Transverse colon (tissue), 4 donors: ENCODE measurements around the gene RBBP8. TPM values are rescaled to one million over a fixed set of nuclear protein-coding genes. Genes with fewer than 3 reads are reported as not detected.

Source experiments
- DNase-seq: peaks from one replicate; pipeline ENCODE4 v3.0.0-alpha.2; 2019
- H3K27ac ChIP-seq, 4 donors: fragments of 200-600 bp; sonication (generic); 2 replicates each; pipeline ENCODE4 v1.5.1; 2016 to 2018; ENCODE audit warnings: inconsistent platforms in 4 of 4
- H3K27me3 ChIP-seq: fragments of 200-600 bp; sonication (generic); 2 replicates; pipeline ENCODE4 v1.5.1; 2017; ENCODE audit warnings: inconsistent platforms
- H3K36me3 ChIP-seq, 4 donors: fragments of 200-600 bp; sonication (generic); 2 replicates each; pipeline ENCODE4 v1.5.1; 2017 to 2019; ENCODE audit warnings: inconsistent platforms in 4 of 4
- H3K4me1 ChIP-seq, 4 donors: fragments of 200-600 bp; sonication (generic); 2 replicates each; pipeline ENCODE4 v1.5.1; 2017 to 2020; ENCODE audit warnings: inconsistent platforms in 4 of 4
- H3K4me3 ChIP-seq, 4 donors: fragments of 200-600 bp; sonication (generic); 1 replicate in 1 of 4; 2 replicates in 3 of 4; pipeline versions ENCODE4 v1.5.1 to v1.6.1; 2017 to 2019; ENCODE audit warnings: inconsistent platforms in 4 of 4
- H3K9me3 ChIP-seq, 2 donors: fragments of 200-600 bp; sonication (generic); 2 replicates each; pipeline ENCODE4 v1.5.1; 2017 to 2019; ENCODE audit warnings: inconsistent platforms in 2 of 2
- CTCF ChIP-seq, 5 experiments: fragments of 200-600 bp in 3 of 5; fragments of 450-650 bp in 2 of 5; sonication (generic) in 3 of 5; IDR thresholded peaks; 1 replicate in 2 of 5; 2 replicates in 3 of 5; pipeline ENCODE4 v1.5.1; 2016 to 2017; ENCODE audit warnings: antibody characterized with exemption in 5 of 5, inconsistent platforms in 3 of 5, mild to moderate bottlenecking in 2 of 5, moderate library complexity in 1 of 5
- EP300 ChIP-seq: sonication (generic); formaldehyde crosslinking; IDR thresholded peaks from one replicate; pipeline ENCODE4 v1.6.1; 2017; ENCODE audit warnings: antibody characterized with exemption, low read depth
- POLR2A ChIP-seq: fragments of 450-650 bp; IDR thresholded peaks from one replicate; pipeline ENCODE4 v1.6.1; 2016; ENCODE audit warnings: antibody characterized with exemption, mild to moderate bottlenecking, moderate library complexity
- POLR2AphosphoS5 ChIP-seq, 3 donors: sonication (generic); formaldehyde crosslinking; IDR thresholded peaks; one replicate each; pipeline ENCODE4 v1.6.1; 2016; ENCODE audit warnings: antibody characterized with exemption in 3 of 3
- WGBS, 2 donors: methylation state at CpG; one replicate each; pipeline ENCODE4 v1.1.5; 2018; ENCODE audit warnings: low coverage in 1 of 2; 5-methylcytosine and 5-hydroxymethylcytosine counted together
- in situ Hi-C, 4 donors: fragments of 200-750 bp; cut with MboI; loops; one replicate each; pipeline versions ENCODE4 v1.15.0 to v1.15.1; 2017; ENCODE audit warnings: low sequenced_read_pairs in 3 of 4, low pct_ligation_motif_present in 1 of 4, low pct_unique_long_range_greater_than_20kb in 1 of 4
- intact Hi-C: fragments of 100-400 bp; cut with DNase I; formaldehyde crosslinking; loops from one replicate; pipeline ENCODE4 v1.15.1; 2023; ENCODE audit warnings: low total_unique reads
- total RNA-seq, 4 donors: library from RNA; depleted of rRNA; stranded (reverse); fragments of >200 nt; gene quantifications; one replicate each; pipeline ENCODE4 v1.1.0, GENCODE V29; 2016

The RBBP8 gene
- total RNA-seq, 4 donors from 2014 or later = 20.7 to 44.1 (median 38.6) TPM

- intact Hi-C loops (no loop called here), in situ Hi-C loops (no loop called here)
- no peak for DNase-seq
- Histone ChIP-seq H3K9me3 (no peaks in the 10 kb centered on the region), H3K4me3 (no peak overlapping the region), H3K4me1 (no peaks in the 10 kb centered on the region), H3K27ac (no peak overlapping the region), H3K27me3 (no peaks in the 10 kb centered on the region), H3K36me3 (no peaks in the 10 kb centered on the region)
- 96% methylated on average over 1 of the region's 1 CpG; no CpG with 5 or more reads in 1 of the 2 donors for WGBS, 2 donors
- TF ChIP-seq POLR2AphosphoS5 (IDR thresholded peaks at IDR 0.05) = no peak
- TF ChIP-seq EP300 = no peak
- TF ChIP-seq CTCF (IDR thresholded peaks at IDR 0.05) = no peak
- TF ChIP-seq POLR2A = no peak
These were observed 79.1 kb downstream of the RBBP8 start for GRCh38 chr18:23012249-23012648.

- TF ChIP-seq POLR2AphosphoS5 (IDR thresholded peaks at IDR 0.05) (no peak), POLR2A (no peak), EP300 (no peak), CTCF (IDR thresholded peaks at IDR 0.05) (no peak)
- Histone ChIP-seq H3K9me3 (no peaks in the 10 kb centered on the region), H3K27me3 (no peaks in the 10 kb centered on the region), H3K4me1 (peaks cover 0 to 12% (median 0%) of the 10 kb centered on the region in 4 donors), H3K4me3 (no peak overlapping the region), H3K36me3 (no peaks in the 10 kb centered on the region), H3K27ac (no peak overlapping the region)
- 64 to 65% methylated on average over 5 of the region's 5 CpGs for WGBS, 2 donors
- no peak for DNase-seq
- intact Hi-C loops = no loop called here
- in situ Hi-C loops = no loop called here
These were observed 87.6 kb downstream of the RBBP8 start for GRCh38 chr18:23020555-23021294.

GRCh38 chr18:23021623-23022022 lies 88.5 kb downstream of the RBBP8 start:
- H3K4me1 ChIP-seq = peaks cover 0 to 12% (median 0%) of the 10 kb centered on the region in 4 donors
- no peaks in the 10 kb centered on the region for H3K27me3 ChIP-seq
- TF ChIP-seq POLR2AphosphoS5 (IDR thresholded peaks at IDR 0.05) (no peak), CTCF (IDR thresholded peaks at IDR 0.05) (no peak), POLR2A (no peak), EP300 (no peak)
- no peak overlapping the region for H3K27ac ChIP-seq
- H3K4me3 ChIP-seq = no peak overlapping the region
- intact Hi-C loops = no loop called here
- DNase-seq = no peak
- 73 to 83% methylated on average over 2 of the region's 2 CpGs for WGBS, 2 donors
- no peaks in the 10 kb centered on the region for H3K9me3 ChIP-seq
- no peaks in the 10 kb centered on the region for H3K36me3 ChIP-seq
- in situ Hi-C loops = no loop called here

- in situ Hi-C loops = no loop called here
- no peaks in the 10 kb centered on the region for H3K9me3 ChIP-seq
These were observed 99.0 kb downstream of the RBBP8 start for GRCh38 chr18:23032030-23032582.

More at GRCh38 chr18:23032030-23032582, 99.0 kb downstream of the RBBP8 start:
- peaks cover 0 to 12% (median 2%) of the 10 kb centered on the region in 4 donors for H3K4me1 ChIP-seq
- H3K27ac ChIP-seq = no peak overlapping the region
- TF ChIP-seq EP300 (no peak), CTCF (IDR thresholded peaks at IDR 0.05) (no peak), POLR2A (no peak), POLR2AphosphoS5 (IDR thresholded peaks at IDR 0.05) (no peak)
- H3K4me3 ChIP-seq = no peak overlapping the region
- no peaks in the 10 kb centered on the region for H3K36me3 ChIP-seq
- WGBS, 2 donors = 75 to 76% methylated on average over 1 to 4 of the region's 4 CpGs
- intact Hi-C loops = loop anchor here (10.0 kb wide), 1 partner anchor 373 kb away; no protein-coding TSS in a partner anchor
- no peak for DNase-seq
- H3K27me3 ChIP-seq = no peaks in the 10 kb centered on the region
